H1 (cell line): Measurements from ENCODE around the gene CREB3L1. TPM values are rescaled to one million over a fixed set of nuclear protein-coding genes. Genes with fewer than 3 reads are reported as not detected.

ENCODE experiments used
- ATF3 ChIP-seq: IDR thresholded peaks from 2 replicates; pipeline ENCODE4 v1.6.1; 2011; ENCODE audit warnings: low read depth, mild to moderate bottlenecking, low read length; ENCODE audit not compliant: insufficient read depth
- BACH1 ChIP-seq: IDR thresholded peaks from 2 replicates; pipeline ENCODE4 v1.6.1; 2012; ENCODE audit warnings: low read length, improper control_type of control experiment
- CHD1 ChIP-seq: IDR thresholded peaks from 2 replicates; pipeline ENCODE4 v1.6.1; 2012; ENCODE audit warnings: low read depth, low read length, improper control_type of control experiment
- CHD7 ChIP-seq: fragments of 300-600 bp; sonication (generic); IDR thresholded peaks from 2 replicates; pipeline ENCODE4 v1.7.1; 2012; ENCODE audit warnings: low read length, moderate library complexity, mild to moderate bottlenecking, inconsistent platforms; ENCODE audit not compliant: insufficient replicate concordance
- CTBP2 ChIP-seq: IDR thresholded peaks from 2 replicates; pipeline ENCODE4 v1.7.0; 2011; ENCODE audit warnings: borderline replicate concordance, mild to moderate bottlenecking, moderate library complexity, mixed read lengths, low read length; ENCODE audit not compliant: insufficient read depth, insufficient read length
- polyA plus RNA-seq, 7 experiments: library from polyadenylated mRNA; depleted of rRNA in 3 of 7; stranded (reverse) in 5 of 7; unstranded in 2 of 7; fragments of >200 nt in 5 of 7; fragments of 200-250 nt in 2 of 7; gene quantifications; 1 replicate in 5 of 7; 2 replicates in 1 of 7; 4 replicates in 1 of 7; pipeline versions ENCODE4 v1.2.1 to v1.2.3, GENCODE V29; 2011 to 2013; ENCODE audit warnings: missing spikeins in 2 of 7, mixed read lengths in 2 of 7
- total RNA-seq: library from RNA; stranded (reverse); fragmentation: NEBNext Ultra II Directional; extraction: Animal tissue kit (Norgen Biotek cat#: 25700); gene quantifications from 2 replicates; pipeline ENCODE4 v1.2.1, GENCODE V29; 2021

CREB3L1 gene
- total and polyA plus RNA-seq, 2 of the 8 experiments (the other 6 are each of a cell fraction or from before 2014, with no cell fraction given) = 4.1 to 12.7 TPM

GRCh38 chr11:46267930-46268329 lies 9.5 kb upstream of the CREB3L1 start (continued):
- TF ChIP-seq CTBP2 (no peak), BACH1 (no peak), ATF3 (no peak), CHD7 (no peak), CHD1 (no peak)
- TF ChIP-seq, all 59 proteins: peak for 0
